GM12874 (cell line): ENCODE data around the gene TEK.

Experiments used
- TF ChIP-seq, protein P1 (sequence below): IDR thresholded peaks from 2 replicates; pipeline ENCODE4 v1.5.1; 2011; ENCODE audit warnings: low read depth, mild to moderate bottlenecking, control low read depth, low read length, moderate library complexity; ENCODE audit not compliant: insufficient read depth

The TEK gene

GRCh38 chr9:27189426-27189825 lies 80.4 kb downstream of the TEK start:
- TF ChIP-seq, protein P1, sequence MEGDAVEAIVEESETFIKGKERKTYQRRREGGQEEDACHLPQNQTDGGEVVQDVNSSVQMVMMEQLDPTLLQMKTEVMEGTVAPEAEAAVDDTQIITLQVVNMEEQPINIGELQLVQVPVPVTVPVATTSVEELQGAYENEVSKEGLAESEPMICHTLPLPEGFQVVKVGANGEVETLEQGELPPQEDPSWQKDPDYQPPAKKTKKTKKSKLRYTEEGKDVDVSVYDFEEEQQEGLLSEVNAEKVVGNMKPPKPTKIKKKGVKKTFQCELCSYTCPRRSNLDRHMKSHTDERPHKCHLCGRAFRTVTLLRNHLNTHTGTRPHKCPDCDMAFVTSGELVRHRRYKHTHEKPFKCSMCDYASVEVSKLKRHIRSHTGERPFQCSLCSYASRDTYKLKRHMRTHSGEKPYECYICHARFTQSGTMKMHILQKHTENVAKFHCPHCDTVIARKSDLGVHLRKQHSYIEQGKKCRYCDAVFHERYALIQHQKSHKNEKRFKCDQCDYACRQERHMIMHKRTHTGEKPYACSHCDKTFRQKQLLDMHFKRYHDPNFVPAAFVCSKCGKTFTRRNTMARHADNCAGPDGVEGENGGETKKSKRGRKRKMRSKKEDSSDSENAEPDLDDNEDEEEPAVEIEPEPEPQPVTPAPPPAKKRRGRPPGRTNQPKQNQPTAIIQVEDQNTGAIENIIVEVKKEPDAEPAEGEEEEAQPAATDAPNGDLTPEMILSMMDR = no peak

DNA sequence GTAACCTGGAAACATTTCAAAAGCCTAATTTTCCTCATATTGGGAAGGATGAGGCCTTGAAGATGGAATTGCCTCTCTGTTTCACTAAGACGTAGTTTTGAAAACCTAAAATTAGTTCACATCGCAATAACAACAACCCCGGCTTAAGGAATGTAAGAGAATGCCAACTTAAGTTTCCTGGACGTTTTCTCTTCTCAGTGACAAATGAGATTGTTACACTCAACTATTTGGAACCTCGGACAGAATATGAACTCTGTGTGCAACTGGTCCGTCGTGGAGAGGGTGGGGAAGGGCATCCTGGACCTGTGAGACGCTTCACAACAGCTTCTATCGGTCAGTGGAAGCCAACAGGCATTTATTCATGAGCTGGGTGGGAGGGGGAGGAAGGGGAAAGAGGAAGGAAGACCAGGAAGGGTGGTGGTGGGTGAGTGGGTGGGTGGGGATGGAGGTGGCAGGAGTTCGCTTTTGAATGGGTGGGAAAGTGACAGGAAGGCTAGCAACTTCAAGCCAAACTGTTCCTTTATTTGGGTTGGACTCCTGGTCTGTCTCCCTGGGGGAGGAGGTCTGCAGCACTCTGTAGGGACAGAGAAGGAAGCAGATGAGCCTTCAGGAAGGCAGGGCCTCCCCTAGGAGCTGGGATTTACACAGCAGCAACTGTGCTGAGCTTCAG lies 83.4 kb downstream of the TEK start:
- TF ChIP-seq, protein P1 = no peak

DNA sequence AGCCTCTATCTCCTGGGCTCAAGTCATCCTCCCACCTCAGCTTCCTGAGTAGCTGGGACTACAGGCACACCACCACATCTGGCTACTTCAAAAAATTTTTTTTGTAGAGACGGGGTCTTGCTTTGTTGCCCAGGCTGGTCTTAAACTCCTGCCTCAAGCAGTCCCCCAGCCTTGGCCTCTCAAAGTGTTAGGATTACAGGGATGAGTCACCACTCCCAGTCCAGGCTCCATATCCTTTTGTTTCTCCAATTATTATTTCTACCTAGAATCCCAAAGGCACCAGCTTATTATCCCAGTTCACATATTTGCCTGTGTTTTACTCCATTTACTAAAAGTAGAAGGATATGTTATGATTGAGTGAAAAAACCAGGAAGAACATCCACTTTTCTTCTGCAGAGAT lies 84.9 kb downstream of the TEK start:
- TF ChIP-seq, protein P1 = no peak

DNA sequence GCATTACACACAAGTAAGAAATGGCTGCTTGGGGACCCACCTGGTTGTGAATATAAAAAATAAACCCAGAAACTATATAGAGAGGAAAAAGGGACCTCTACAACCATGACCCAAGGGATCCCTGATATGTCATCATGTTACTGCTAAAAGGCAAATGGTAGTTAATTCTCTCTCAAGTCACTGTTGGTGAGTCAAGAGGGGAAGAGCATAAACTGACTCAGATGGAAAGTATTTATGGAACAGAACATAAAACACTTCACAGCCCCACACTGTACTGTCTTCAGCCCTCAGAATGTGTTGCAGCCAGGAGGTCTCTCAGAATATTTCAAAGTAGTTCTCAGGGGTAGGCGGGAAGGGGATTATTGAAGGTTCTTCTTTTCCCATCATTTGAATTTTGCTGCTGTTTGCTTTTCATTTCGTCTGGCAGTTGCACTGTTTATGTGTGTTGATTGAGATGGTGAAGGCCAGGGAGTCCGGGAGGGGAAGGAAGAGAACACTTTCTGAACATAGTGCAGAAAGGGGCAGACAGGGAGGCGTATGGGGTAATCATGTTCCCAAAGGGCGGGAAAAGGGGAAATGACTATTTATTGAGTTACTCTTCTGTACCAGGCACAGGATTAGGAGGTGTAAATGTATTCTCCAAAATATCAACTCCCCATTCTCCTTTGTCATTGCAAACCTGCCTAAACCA lies 85.5 kb downstream of the TEK start:
- TF ChIP-seq, protein P1 = no peak

- TF ChIP-seq, protein P1 = no peak
Measured at GRCh38 chr9:27195191-27195590, 86.2 kb downstream of the TEK start.

DNA sequence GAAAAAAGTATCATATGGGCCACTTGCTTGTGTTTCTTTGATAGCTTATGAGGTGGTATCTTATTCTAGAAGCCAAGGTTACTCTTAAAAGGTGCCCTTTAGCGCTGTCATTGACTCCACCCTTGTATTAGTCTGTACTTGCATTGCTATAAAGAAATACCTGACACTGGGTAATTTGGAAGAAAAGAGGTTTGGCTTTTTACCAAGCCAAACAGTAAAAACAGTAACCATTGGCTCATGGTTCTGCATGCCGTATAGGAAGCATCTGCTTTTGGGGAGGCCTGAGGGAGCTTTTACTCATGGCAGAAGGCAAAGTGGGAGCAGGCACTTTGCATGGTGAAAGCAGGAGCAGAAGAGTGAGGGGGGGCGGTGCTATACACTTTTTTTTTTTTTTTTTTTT lies 87.4 kb downstream of the TEK start:
- TF ChIP-seq, protein P1 = no peak

DNA sequence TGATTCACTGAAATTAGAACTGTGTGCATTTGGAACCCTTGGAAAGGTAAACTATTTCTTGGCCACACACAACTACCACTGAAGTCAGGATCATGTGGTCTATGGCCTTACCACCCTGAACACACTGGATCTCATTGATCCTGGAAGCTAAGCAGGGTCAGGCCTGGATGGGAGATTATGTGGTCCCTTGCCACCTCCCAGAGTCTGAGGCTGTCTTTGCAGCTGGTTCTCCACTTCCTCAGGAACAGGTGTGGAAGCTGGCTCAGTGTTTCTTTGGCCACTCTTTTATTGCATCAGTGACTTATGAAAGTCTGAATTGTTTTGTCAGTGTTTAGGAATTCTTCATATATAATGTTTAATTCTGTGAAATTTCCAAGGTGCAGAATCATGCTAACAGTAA lies 89.2 kb downstream of the TEK start:
- TF ChIP-seq, protein P1 = no peak
